ENCODE data around the gene SLC8A3. TPM values are rescaled to one million over a fixed set of nuclear protein-coding genes. Genes with fewer than 3 reads are reported as not detected.

Gene SLC8A3
- total RNA-seq, 1 donor from 2014 or later = 2.9 TPM

DNA sequence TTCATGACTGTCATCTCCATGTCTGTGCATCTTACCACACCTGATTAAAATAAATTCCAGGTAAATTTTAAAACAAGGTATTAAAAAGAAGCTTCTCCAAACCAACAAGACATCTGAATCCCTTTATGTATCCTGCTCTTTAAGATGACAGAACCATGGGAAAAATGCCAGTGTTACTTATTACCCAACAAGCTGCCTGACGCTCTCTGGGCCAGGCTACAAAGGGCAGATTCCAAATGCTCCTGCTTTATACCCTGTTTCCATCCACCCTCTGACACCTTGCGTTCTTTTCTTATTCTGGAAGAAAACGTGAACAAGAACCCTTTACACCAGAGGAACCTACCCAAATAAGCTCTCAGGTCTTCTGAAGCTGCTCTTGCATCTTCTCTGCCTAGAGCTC lies 70.7 kb downstream of the SLC8A3 start:
- no peak for DNase-seq (ENCODE audit: low spot score)

DNA sequence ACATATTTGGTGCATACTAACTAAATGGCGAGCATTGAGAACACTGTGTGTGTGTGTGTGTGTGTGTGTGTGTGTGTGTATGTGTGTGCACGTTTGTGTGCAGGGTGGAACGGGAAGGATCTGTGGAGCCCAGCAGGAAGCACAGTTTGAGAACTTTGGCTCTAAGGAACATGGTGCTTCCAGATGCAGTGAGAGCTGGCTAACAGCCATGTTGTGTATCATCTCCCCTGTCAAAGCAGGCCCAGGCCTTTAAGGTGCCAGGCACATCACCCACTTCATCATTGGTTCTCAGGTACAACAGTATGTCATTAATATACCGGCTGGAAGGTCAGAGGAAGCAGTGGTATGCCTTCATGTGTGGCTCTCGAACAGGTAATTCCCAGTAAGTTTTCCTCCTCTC lies 72.5 kb downstream of the SLC8A3 start:
- no peak for DNase-seq (ENCODE audit: low spot score)

DNA sequence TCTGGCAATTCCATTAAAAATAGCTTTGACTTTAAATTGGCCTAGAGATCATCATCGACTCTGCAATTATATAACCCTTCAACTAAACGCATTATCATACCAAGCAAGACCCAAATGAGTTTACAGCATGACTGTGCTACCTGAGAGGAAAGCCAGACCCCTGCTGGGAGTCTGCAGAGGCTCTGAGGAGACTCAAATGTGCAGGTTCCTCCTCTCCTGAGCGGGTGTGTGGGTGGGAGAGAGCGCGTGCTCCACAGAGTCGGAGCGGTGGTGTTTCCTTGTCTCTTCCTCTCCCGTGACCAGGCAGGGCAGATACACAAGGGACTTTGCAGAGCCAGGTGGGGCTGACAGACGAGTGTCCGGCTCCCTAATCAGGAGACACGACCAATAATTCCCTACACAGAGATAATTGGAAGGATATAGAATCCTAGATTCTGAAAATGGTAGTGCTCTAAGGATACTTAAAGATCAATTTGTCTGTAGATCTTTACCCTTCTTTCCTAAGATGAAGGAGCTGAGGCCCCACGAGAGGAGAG lies 74.1 kb downstream of the SLC8A3 start:
- no peak for DNase-seq (ENCODE audit: low spot score)

DNA sequence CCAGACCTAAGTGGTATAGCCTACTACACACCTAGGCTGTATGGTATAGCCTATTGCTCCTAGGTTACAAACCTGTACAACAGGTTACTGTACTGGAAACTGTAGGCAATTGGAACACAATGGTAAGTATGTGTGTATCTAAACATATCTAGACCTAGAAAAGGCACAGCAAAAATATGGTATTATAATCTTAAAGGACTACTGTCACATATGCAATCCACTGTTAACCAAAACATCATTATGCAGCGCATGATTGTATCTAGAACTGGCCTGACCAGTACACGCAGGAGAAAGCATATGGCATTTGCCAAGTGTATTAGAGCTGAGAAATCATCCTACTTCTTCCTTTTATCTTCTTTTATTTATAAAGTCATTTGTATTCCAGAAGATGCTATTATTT lies 75.5 kb downstream of the SLC8A3 start:
- no peak for DNase-seq (ENCODE audit: low spot score)

- no peak for DNase-seq (ENCODE audit: low spot score)
Observed at GRCh38 chr14:70108419-70108818, 80.3 kb downstream of the SLC8A3 start.

DNA sequence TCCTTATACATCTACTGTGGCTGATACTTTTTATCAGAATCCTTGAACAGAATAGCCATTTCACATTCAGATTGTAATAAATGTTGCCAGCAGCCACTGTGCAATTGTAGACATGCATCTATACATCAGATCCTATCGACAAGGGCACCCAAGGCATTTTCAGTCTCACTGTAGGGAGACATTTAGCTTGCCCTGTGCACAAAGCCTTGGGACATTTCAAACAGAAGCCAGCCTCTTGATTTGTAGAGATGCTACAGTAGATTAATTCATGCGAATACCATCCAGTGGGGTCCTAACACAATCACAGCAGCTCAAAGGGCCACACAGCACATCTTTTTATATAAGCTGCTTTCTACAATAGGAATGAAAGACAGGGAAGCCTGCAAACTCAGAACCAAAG lies 81.4 kb downstream of the SLC8A3 start:
- DNase-seq (ENCODE audit: low spot score) = no peak

GRCh38 chr14:70100071-70100470 lies 88.7 kb downstream of the SLC8A3 start:
- no peak for DNase-seq (ENCODE audit: low spot score)

DNA sequence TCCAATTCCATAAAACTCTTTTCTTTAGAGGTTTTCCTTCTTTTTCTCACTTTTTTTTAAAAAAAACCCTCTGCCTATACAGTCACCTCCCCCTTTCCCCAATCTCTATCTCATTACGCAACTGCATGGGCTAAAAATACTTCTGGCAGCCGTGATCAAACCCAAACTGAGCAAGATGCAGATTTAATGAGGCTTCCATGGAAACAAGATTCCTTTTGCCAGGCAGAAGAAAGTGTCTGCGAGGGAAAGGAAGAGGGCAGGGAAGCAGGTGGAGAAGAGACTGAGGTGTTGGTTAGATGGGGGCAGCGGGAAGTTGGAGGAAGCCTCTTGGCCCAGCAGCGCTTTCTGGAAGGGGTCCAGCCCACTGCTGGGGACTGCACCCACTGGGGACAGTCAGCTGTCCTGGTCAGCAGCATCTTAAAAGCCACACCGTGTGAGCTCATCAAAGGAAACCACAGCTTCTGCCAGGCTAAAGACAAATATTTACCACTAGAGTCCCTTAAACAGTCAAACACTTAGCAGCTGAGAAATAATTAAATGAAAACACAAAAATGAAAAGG lies 90.4 kb downstream of the SLC8A3 start:
- DNase-seq (ENCODE audit: low spot score) = peak; percentile 73

- DNase-seq (ENCODE audit: low spot score) = no peak
Observed at GRCh38 chr14:70097576-70098249, 91.0 kb downstream of the SLC8A3 start.

GRCh38 chr14:70096866-70097265 lies 91.9 kb downstream of the SLC8A3 start:
- peak; percentile 10 for DNase-seq (ENCODE audit: low spot score)

DNA sequence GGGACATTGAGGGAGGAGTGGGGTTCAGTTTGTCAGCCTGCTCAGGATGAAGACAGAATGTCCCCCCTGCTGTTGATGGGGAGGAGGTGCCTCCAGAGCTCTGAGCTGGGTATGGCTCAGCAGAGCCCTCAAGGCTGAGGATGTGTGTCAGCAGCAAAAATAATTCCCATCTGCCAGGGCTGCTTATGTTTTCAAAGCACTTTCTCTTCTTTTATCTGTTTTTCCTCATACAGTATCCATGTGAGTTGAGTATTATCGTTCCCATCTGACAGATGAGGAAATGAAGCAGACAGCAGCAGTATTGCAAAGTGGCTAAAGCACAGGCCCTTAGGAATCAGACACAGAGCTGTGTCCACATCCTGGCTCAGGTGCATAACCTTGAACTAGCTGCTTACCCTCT lies 94.1 kb downstream of the SLC8A3 start:
- DNase-seq (ENCODE audit: low spot score) = peak; percentile 7

GRCh38 chr14:70094106-70094505 lies 94.6 kb downstream of the SLC8A3 start:
- DNase-seq (ENCODE audit: low spot score) = no peak

- no peak for DNase-seq (ENCODE audit: low spot score)
Observed at GRCh38 chr14:70093156-70093555, 95.6 kb downstream of the SLC8A3 start.

DNA sequence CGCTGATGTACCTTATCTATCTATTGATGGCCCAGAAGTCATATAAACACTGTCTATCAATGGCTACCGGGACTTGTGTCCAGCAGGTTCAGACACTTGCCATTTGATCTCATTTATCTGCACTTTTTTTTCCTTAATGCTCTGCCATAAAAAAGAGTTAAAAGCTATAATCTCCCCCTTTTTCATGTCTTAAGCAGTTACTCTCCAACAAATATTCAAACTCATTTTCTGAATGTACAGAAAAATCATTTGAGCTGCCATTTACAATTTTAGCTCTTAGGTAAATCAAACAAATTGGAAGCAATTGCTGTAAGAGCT lies 101.4 kb downstream of the SLC8A3 start:
- DNase-seq (ENCODE audit: low spot score) = no peak

DNA sequence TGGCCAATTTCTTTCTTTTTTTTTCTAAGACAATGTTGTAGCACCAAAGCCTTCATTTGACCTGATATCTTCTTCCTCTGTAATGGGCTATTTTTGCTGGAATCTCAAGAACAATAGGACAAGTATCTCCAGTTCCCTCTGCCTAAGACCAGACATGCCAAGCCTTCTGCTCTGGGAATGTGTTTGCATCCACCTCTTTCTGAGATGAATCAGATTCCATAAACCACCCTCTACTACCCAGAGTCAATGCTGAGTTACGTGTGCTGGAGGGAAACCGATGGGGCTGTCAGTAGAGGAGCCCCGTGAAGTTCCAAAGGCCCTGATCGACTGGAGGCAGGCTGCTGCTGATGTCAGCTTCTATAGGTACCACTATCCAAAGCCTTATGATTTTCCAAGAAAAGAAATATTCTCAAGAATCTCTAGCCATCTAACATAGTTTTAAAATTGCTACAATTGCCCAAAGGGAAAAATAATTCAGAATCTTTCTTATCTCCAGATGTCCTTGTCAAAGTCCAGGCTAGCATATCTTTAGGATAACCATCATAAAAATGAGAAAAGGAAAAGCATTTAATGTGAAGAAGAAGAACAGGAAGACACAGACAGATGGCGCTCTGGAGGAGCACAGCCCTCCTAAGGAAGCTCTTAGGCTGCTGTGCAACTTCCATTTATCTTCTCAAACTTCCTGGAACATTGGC lies 101.9 kb downstream of the SLC8A3 start:
- DNase-seq (ENCODE audit: low spot score) = peak; percentile 57

DNA sequence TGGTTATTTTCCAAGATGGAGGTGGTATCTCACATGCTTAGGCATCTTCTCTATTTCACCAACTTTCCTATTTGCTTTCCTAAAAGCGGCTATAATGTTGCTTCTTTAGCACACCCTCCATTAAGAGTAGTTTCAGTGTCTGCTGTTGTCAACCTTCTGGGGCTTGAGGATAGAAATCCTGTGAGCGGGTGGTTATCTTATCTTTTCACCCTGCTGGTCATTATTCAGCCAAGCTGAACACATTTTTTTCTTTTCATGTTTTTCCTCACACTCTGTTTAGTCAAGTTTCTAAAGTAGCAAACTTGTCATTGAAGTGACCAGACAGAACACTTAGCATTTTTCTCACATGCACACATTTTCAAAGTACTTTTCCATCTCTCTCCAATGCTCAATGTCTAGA lies 104.5 kb downstream of the SLC8A3 start:
- no peak for DNase-seq (ENCODE audit: low spot score)

GRCh38 chr14:70082394-70082793 lies 106.4 kb downstream of the SLC8A3 start:
- no peak for DNase-seq (ENCODE audit: low spot score)

GRCh38 chr14:70080076-70080475 lies 108.7 kb downstream of the SLC8A3 start:
- no peak for DNase-seq (ENCODE audit: low spot score)

DNA sequence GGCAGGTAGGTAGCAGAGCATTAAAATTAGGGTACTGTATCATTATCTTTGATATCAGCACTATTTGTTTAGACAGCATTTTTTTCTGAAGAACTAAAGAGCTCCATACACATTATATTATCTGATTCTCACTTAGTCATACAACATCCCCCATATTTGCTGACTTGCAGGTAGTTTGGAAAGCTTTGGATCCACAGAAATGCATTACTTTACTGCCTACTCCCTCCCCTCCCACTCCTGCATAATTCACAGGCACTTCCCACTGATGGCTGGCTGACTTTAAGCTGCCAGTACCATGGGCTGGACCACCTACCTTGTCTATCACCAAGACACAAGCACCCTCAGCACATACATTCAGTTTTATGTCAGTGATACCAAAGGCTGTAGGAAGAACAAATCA lies 110.4 kb downstream of the SLC8A3 start:
- DNase-seq (ENCODE audit: low spot score) = no peak

GRCh38 chr14:70077720-70078119 lies 111.0 kb downstream of the SLC8A3 start:
- no peak for DNase-seq (ENCODE audit: low spot score)

- DNase-seq (ENCODE audit: low spot score) = no peak
Observed at GRCh38 chr14:70077005-70077404, 111.7 kb downstream of the SLC8A3 start.

GRCh38 chr14:70073924-70074566 lies 114.7 kb downstream of the SLC8A3 start:
- peak; percentile 28 for DNase-seq (ENCODE audit: low spot score)

DNA sequence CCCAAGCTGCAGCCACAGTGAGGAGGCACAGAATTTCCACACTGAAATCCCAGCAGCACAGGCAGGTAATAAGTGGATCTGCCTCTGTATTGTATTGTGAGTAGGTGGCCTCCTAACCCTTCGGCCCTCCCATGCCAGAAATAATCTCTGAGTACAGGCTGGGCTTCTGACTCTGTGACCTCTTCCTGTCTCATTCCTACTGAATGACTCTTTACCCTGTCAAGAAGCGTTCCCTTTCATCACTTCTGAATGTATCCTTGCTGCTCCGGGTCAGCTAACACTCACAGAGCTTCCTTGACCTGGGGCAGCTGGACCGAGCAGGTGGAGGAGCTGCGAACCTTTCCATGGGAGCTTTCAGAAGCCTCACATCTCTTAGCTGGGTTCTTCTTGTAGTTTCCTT lies 119.6 kb downstream of the SLC8A3 start:
- no peak for DNase-seq (ENCODE audit: low spot score)

All from umbilical cord (tissue), 2 donors.